ENCODE results near the gene KCNE1. TPM values are rescaled to one million over a fixed set of nuclear protein-coding genes. Genes with fewer than 3 reads are reported as not detected.
A peak's percentile ranks its signal among the peaks of the same experiment; 100 is the strongest.

The KCNE1 gene
- total and polyA plus RNA-seq, 2 of the 4 experiments (the other 2 are of a cell fraction) = 0.46 to 0.90 TPM

DNA sequence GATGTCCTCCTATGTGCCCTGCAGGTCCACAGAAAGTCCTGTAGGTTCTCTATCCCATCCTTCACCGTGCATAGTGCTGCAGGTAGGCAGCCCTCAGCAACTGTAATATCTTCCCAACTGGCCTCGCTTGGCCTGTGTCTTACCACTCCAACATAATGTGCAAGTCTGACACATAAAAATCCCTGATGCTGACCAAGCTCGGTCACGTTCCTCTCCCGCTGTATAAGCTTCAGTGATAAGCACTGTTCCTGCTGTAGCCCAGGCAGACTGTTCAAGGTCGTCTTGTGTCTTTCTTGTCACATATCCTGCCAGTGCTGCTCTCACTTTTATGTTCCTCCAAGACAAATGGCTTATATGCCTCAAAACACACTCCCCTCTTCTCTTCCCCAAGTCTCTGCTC is 19.4 kb upstream of the KCNE1 start:
- Histone ChIP-seq H4K20me1 (ENCODE audit: insufficient read depth, low read length) (no peaks in the 10 kb centered on the region), H3K4ac (ENCODE audit: low read depth, low read length) (peak overlapping the region; percentile 65), H2AK9ac (replicated peaks; ENCODE audit: low read depth, low read length, poor library complexity) (peak overlapping the region; percentile 50), H3K23ac (ENCODE audit: low read depth, low read length) (no peak overlapping the region), H4K5ac (ENCODE audit: low read depth, low read length) (no peak overlapping the region), H3K4me2 (ENCODE audit: low read depth, low read length) (no peak overlapping the region), H3K27ac (ENCODE audit: insufficient read depth, low read length) (no peak overlapping the region), H2AFZ (replicated peaks; ENCODE audit: low read length, poor library complexity) (no peak overlapping the region), H2BK120ac (ENCODE audit: low read depth, low read length) (peak overlapping the region; percentile 28), H3K79me1 (ENCODE audit: low read depth in 1 of 2, low read length in 2 of 2) (peaks cover 4 to 23% of the 10 kb centered on the region in 2 experiments; a peak in 3 of 4 replicates), H3K27me3 (ENCODE audit: control insufficient read depth, insufficient read depth, low read length) (no peaks in the 10 kb centered on the region), H2BK5ac (ENCODE audit: low read depth, low read length, poor library complexity, severe bottlenecking) (peak overlapping the region; percentile 22), H3K9me3 (ENCODE audit: control insufficient read depth, insufficient read depth, low read length) (no peaks in the 10 kb centered on the region), H2BK20ac (ENCODE audit: low read depth, low read length) (peak overlapping the region; percentile 45), H3K36me3 (ENCODE audit: control insufficient read depth, insufficient read depth, low read length) (no peaks in the 10 kb centered on the region), H2BK15ac (ENCODE audit: low read depth, low read length) (peak overlapping the region; percentile 74; the same call in 2 of the 3 replicates), H3K4me1 (ENCODE audit: control insufficient read depth, insufficient read depth, low read length) (peaks cover 10% of the 10 kb centered on the region), H3K56ac (ENCODE audit: extremely low read depth, insufficient read depth, low read length) (no peak overlapping the region), H3K4me3 (ENCODE audit: insufficient read depth, low read depth, low read length) (no peak overlapping the region), H4K91ac (ENCODE audit: insufficient read depth, low read depth, low read length) (peak overlapping the region; percentile 72), H3K9ac (ENCODE audit: low read depth, low read length) (no peak overlapping the region), H3K9me1 (ENCODE audit: insufficient read depth, low read length) (peaks cover 11% of the 10 kb centered on the region), H4K8ac (ENCODE audit: low read depth in 2 of 2, low read length in 2 of 2) (peak overlapping the region; percentile 2 to 37; a peak in 3 of 4 replicates), H3K14ac (replicated peaks; ENCODE audit: low read depth, low read length) (peak overlapping the region; percentile 18; the same call in 1 of the 2 replicates), H3K18ac (ENCODE audit: low read depth, low read length) (peak overlapping the region; percentile 18; the same call in 1 of the 2 replicates), H2AK5ac (ENCODE audit: low read depth, low read length) (peak overlapping the region; percentile 91)
- POLR2A ChIA-PET (ENCODE audit: unreplicated experiment) = no interaction called here
- CTCF ChIA-PET = no interaction called here
- no TSS peak for BruUV-seq (replicated peaks)
- ATAC-seq (ENCODE audit: low read depth) (no peak), DNase-seq (no peak)
- 77% methylated on average over 2 of the region's 6 CpGs; no CpG with 5 or more reads in 1 of the 2 experiments for WGBS, 2 experiments (ENCODE audit: extremely low coverage in 2 of 2, insufficient read length in 1 of 2)
- dilution Hi-C loops (cut with HindIII; ENCODE audit: low sequenced_read_pairs, unreplicated experiment) = no loop called here
- intact Hi-C loops (cut with micrococcal nuclease) = no loop called here
- TF ChIP-seq BHLHE40 (IDR thresholded peaks at IDR 0.05; ENCODE audit: low read depth, low read length) (no peak), MAFK (IDR thresholded peaks at IDR 0.05; ENCODE audit: low read depth, low read length) (no peak), CHD1 (IDR thresholded peaks at IDR 0.05; ENCODE audit: low read depth, low read length) (no peak), NFE2L2 (IDR thresholded peaks at IDR 0.05; ENCODE audit: low read depth, low read length) (no peak), CEBPB (IDR thresholded peaks at IDR 0.05; ENCODE audit: low read depth, low read length) (no peak), RAD21 (IDR thresholded peaks at IDR 0.05; ENCODE audit: low read length) (no peak), MXI1 (IDR thresholded peaks at IDR 0.05; ENCODE audit: borderline replicate concordance, low read depth, low read length) (no peak), FOS (IDR thresholded peaks at IDR 0.05; ENCODE audit: low read depth, low read length) (no peak), RCOR1 (IDR thresholded peaks at IDR 0.05; ENCODE audit: insufficient replicate concordance, low read length) (no peak), POLR2A (IDR thresholded peaks at IDR 0.05; ENCODE audit: low read depth, low read length) (no peak), SMC3 (IDR thresholded peaks at IDR 0.05; ENCODE audit: low read depth, low read length) (no peak), RFX5 (IDR thresholded peaks at IDR 0.05; ENCODE audit: low read depth, low read length) (no peak), MAZ (IDR thresholded peaks at IDR 0.05; ENCODE audit: borderline replicate concordance, low read depth, low read length) (no peak)
- TF ChIP-seq, protein P1, sequence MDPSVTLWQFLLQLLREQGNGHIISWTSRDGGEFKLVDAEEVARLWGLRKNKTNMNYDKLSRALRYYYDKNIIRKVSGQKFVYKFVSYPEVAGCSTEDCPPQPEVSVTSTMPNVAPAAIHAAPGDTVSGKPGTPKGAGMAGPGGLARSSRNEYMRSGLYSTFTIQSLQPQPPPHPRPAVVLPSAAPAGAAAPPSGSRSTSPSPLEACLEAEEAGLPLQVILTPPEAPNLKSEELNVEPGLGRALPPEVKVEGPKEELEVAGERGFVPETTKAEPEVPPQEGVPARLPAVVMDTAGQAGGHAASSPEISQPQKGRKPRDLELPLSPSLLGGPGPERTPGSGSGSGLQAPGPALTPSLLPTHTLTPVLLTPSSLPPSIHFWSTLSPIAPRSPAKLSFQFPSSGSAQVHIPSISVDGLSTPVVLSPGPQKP (IDR thresholded peaks at IDR 0.05; ENCODE audit: borderline replicate concordance, low read depth, low read length) = no peak
- TF ChIP-seq, protein P2, sequence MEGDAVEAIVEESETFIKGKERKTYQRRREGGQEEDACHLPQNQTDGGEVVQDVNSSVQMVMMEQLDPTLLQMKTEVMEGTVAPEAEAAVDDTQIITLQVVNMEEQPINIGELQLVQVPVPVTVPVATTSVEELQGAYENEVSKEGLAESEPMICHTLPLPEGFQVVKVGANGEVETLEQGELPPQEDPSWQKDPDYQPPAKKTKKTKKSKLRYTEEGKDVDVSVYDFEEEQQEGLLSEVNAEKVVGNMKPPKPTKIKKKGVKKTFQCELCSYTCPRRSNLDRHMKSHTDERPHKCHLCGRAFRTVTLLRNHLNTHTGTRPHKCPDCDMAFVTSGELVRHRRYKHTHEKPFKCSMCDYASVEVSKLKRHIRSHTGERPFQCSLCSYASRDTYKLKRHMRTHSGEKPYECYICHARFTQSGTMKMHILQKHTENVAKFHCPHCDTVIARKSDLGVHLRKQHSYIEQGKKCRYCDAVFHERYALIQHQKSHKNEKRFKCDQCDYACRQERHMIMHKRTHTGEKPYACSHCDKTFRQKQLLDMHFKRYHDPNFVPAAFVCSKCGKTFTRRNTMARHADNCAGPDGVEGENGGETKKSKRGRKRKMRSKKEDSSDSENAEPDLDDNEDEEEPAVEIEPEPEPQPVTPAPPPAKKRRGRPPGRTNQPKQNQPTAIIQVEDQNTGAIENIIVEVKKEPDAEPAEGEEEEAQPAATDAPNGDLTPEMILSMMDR (conservative IDR thresholded peaks at IDR 0.05; ENCODE audit: low read depth, low read length) = no peak
- TF ChIP-seq, protein P3, sequence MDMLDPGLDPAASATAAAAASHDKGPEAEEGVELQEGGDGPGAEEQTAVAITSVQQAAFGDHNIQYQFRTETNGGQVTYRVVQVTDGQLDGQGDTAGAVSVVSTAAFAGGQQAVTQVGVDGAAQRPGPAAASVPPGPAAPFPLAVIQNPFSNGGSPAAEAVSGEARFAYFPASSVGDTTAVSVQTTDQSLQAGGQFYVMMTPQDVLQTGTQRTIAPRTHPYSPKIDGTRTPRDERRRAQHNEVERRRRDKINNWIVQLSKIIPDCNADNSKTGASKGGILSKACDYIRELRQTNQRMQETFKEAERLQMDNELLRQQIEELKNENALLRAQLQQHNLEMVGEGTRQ (IDR thresholded peaks at IDR 0.05; ENCODE audit: low read depth, low read length) = no peak
- in situ Hi-C loops (cut with MboI; ENCODE audit: low sequenced_read_pairs) = no loop called here
